Panc1 (cell line): ENCODE data around the gene RALGPS1. TPM values are rescaled to one million over a fixed set of nuclear protein-coding genes. Genes with fewer than 3 reads are reported as not detected.

Experiments used
- ATAC-seq: fragments of 200-7000 bp; cut with Tn5 transposase; 2 replicates; pipeline ENCODE4 v1.9.1; 2020; ENCODE audit warnings: mild to moderate bottlenecking, moderate library complexity
- BruUV-seq: library from RNA; stranded (reverse); fragments of 400-500 nt; replicated peaks from 2 replicates; lab custom pipeline; 2021; lab: Mats Ljungman, UMichigan
- CTCF ChIA-PET: fragments of 300-600 bp; sonication (Branson Sonifier 250); formaldehyde crosslinking; loops from one replicate; lab custom pipeline; 2022; ENCODE audit warnings: antibody characterized with exemption; lab: Charles Lee
- POLR2A ChIA-PET: fragments of 300-600 bp; sonication (Branson Sonifier 250); formaldehyde crosslinking; loops from one replicate; lab custom pipeline; 2022; ENCODE audit warnings: antibody characterized with exemption; lab: Charles Lee
- DNase-seq: peaks from one replicate; pipeline ENCODE4 v3.0.0-alpha.2; 2010; ENCODE audit warnings: low read depth, low spot score
- H3K27ac ChIP-seq: 2 replicates; pipeline ENCODE4 v1.5.1; 2011; ENCODE audit warnings: mild to moderate bottlenecking, low read length, inconsistent platforms
- H3K27me3 ChIP-seq: fragments of 200-500 bp; sonication (Bioruptor generic); 2 replicates; pipeline ENCODE4 v1.6.0; 2014; ENCODE audit warnings: low read length, inconsistent platforms; ENCODE audit not compliant: control insufficient read depth, insufficient read depth
- H3K36me3 ChIP-seq: fragments of 200-500 bp; sonication (Bioruptor generic); 2 replicates; pipeline ENCODE4 v1.5.1; 2014; ENCODE audit warnings: inconsistent platforms, mild to moderate bottlenecking, low read length, moderate library complexity; ENCODE audit not compliant: control insufficient read depth, insufficient read depth
- H3K4me1 ChIP-seq: 2 replicates; pipeline ENCODE4 v1.5.1; 2011; ENCODE audit warnings: inconsistent platforms, mild to moderate bottlenecking, low read length, moderate library complexity; ENCODE audit not compliant: control insufficient read depth, insufficient read depth
- H3K4me3 ChIP-seq, 2 experiments: 2 replicates each; pipeline ENCODE4 v1.5.1; 2011 to 2012; ENCODE audit warnings: low read depth in 2 of 2, low read length in 2 of 2, mild to moderate bottlenecking in 2 of 2, inconsistent platforms in 1 of 2, moderate library complexity in 1 of 2
- H3K9me3 ChIP-seq: fragments of 200-500 bp; sonication (Bioruptor generic); 2 replicates; pipeline ENCODE4 v1.5.1; 2014; ENCODE audit warnings: low read depth, mild to moderate bottlenecking, inconsistent platforms, low read length, moderate library complexity; ENCODE audit not compliant: control insufficient read depth, insufficient read depth
- CTCF ChIP-seq: fragments of 450-650 bp; IDR thresholded peaks from 2 replicates; pipeline ENCODE4 v1.5.1; 2017; ENCODE audit warnings: mild to moderate bottlenecking
- POLR2AphosphoS5 ChIP-seq: IDR thresholded peaks from 2 replicates; pipeline ENCODE4 v1.6.1; 2012; ENCODE audit warnings: mild to moderate bottlenecking, low read depth, low read length, moderate library complexity
- REST ChIP-seq, 2 experiments: IDR thresholded peaks; 2 replicates each; pipeline ENCODE4 v1.6.1; 2011 to 2012; ENCODE audit warnings: low read depth in 2 of 2, control low read depth in 1 of 2, low read length in 1 of 2, mild to moderate bottlenecking in 1 of 2, moderate library complexity in 1 of 2; ENCODE audit not compliant: insufficient read depth in 1 of 2
- SIN3A ChIP-seq: IDR thresholded peaks from 2 replicates; pipeline ENCODE4 v1.6.1; 2012; ENCODE audit warnings: low read depth, mild to moderate bottlenecking, low read length, moderate library complexity, borderline replicate concordance; ENCODE audit not compliant: insufficient read depth
- TCF7L2 ChIP-seq: IDR thresholded peaks from 2 replicates; pipeline ENCODE4 v1.6.1; 2011; ENCODE audit warnings: mild to moderate bottlenecking, low read depth, low read length, inconsistent platforms
- in situ Hi-C: cut with HindIII; loops from 2 replicates; pipeline ENCODE4 v1.10.0; 2016; ENCODE audit warnings: low sequenced_read_pairs, low pct_unique_long_range_greater_than_20kb
- intact Hi-C: fragments of 100-400 bp; cut with micrococcal nuclease; formaldehyde crosslinking; loops from one replicate; pipeline ENCODE4 v1.10.0; 2022; ENCODE audit not compliant: unreplicated experiment
- total RNA-seq: library from RNA; stranded (reverse); gene quantifications from one replicate; pipeline ENCODE4 v1.2.1, GENCODE V29; 2021; ENCODE audit not compliant: unreplicated experiment

RALGPS1 gene
- total RNA-seq, 1 experiment from 2014 or later = 7.2 TPM

GRCh38 chr9:126935630-126936029, 21.0 kb downstream of the RALGPS1 start:
- CTCF ChIA-PET = no interaction called here
- POLR2A ChIA-PET = no interaction called here
- TF ChIP-seq SIN3A = no peak
- TF ChIP-seq POLR2AphosphoS5 = no peak
- no peak for TF ChIP-seq REST (IDR thresholded peaks at IDR 0.05; ENCODE audit: insufficient read depth in 1 of 2, low read depth in 2 of 2, low read length in 1 of 2)
- no peak for TF ChIP-seq TCF7L2
- no peak for TF ChIP-seq CTCF
- no peak for DNase-seq
- Histone ChIP-seq H3K27ac (no peak overlapping the region), H3K27me3 (no peaks in the 10 kb centered on the region), H3K4me1 (no peaks in the 10 kb centered on the region), H3K36me3 (no peaks in the 10 kb centered on the region), H3K9me3 (no peaks in the 10 kb centered on the region), H3K4me3 (no peak overlapping the region)
- BruUV-seq = no TSS peak
- intact Hi-C loops = no loop called here
- ATAC-seq = no peak
- in situ Hi-C loops = no loop called here

- no TSS peak for BruUV-seq
- in situ Hi-C loops = no loop called here
- ChIA-PET CTCF (no interaction called here), POLR2A (no interaction called here)
- Histone ChIP-seq H3K36me3 (no peaks in the 10 kb centered on the region), H3K4me3 (no peak overlapping the region), H3K27me3 (no peaks in the 10 kb centered on the region), H3K4me1 (no peaks in the 10 kb centered on the region), H3K9me3 (no peaks in the 10 kb centered on the region), H3K27ac (no peak overlapping the region)
- DNase-seq = no peak
- TF ChIP-seq TCF7L2 = no peak
- TF ChIP-seq POLR2AphosphoS5 = no peak
- no peak for TF ChIP-seq SIN3A
- no peak for TF ChIP-seq CTCF
- intact Hi-C loops = no loop called here
- ATAC-seq = no peak
Observed at GRCh38 chr9:126937444-126937843, 22.9 kb downstream of the RALGPS1 start.
